ENCODE measurements around the gene MXRA8.

MXRA8 gene

DNA sequence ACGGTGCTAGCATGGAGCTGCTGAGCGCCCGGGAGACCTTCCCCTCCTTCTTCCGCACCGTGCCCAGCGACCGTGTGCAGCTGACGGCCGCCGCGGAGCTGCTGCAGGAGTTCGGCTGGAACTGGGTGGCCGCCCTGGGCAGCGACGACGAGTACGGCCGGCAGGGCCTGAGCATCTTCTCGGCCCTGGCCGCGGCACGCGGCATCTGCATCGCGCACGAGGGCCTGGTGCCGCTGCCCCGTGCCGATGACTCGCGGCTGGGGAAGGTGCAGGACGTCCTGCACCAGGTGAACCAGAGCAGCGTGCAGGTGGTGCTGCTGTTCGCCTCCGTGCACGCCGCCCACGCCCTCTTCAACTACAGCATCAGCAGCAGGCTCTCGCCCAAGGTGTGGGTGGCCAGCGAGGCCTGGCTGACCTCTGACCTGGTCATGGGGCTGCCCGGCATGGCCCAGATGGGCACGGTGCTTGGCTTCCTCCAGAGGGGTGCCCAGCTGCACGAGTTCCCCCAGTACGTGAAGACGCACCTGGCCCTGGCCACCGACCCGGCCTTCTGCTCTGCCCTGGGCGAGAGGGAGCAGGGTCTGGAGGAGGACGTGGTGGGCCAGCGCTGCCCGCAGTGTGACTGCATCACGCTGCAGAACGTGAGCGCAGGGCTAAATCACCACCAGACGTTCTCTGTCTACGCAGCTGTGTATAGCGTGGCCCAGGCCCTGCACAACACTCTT, 26.2 kb downstream of the MXRA8 start:
- Histone ChIP-seq H3K4me3 (no peak overlapping the region), H3K27ac (no peak overlapping the region)
- no peak for DNase-seq (ENCODE audit: low spot score)
- TF ChIP-seq, protein P1, sequence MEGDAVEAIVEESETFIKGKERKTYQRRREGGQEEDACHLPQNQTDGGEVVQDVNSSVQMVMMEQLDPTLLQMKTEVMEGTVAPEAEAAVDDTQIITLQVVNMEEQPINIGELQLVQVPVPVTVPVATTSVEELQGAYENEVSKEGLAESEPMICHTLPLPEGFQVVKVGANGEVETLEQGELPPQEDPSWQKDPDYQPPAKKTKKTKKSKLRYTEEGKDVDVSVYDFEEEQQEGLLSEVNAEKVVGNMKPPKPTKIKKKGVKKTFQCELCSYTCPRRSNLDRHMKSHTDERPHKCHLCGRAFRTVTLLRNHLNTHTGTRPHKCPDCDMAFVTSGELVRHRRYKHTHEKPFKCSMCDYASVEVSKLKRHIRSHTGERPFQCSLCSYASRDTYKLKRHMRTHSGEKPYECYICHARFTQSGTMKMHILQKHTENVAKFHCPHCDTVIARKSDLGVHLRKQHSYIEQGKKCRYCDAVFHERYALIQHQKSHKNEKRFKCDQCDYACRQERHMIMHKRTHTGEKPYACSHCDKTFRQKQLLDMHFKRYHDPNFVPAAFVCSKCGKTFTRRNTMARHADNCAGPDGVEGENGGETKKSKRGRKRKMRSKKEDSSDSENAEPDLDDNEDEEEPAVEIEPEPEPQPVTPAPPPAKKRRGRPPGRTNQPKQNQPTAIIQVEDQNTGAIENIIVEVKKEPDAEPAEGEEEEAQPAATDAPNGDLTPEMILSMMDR (IDR thresholded peaks at IDR 0.05), result no peak

DNA sequence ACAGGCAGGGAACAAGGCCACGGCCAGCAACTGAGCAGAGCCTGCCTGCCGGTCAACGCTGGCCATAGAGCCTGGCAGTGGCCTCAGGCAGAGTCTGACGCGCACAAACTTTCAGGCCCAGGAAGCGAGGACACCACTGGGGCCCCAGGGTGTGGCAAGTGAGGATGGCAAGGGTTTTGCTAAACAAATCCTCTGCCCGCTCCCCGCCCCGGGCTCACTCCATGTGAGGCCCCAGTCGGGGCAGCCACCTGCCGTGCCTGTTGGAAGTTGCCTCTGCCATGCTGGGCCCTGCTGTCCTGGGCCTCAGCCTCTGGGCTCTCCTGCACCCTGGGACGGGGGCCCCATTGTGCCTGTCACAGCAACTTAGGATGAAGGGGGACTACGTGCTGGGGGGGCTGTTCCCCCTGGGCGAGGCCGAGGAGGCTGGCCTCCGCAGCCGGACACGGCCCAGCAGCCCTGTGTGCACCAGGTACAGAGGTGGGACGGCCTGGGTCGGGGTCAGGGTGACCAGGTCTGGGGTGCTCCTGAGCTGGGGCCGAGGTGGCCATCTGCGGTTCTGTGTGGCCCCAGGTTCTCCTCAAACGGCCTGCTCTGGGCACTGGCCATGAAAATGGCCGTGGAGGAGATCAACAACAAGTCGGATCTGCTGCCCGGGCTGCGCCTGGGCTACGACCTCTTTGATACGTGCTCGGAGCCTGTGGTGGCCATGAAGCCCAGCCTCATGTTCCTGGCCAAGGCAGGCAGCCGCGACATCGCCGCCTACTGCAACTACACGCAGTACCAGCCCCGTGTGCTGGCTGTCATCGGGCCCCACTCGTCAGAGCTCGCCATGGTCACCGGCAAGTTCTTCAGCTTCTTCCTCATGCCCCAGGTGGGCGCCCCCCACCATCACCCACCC, 27.0 kb downstream of the MXRA8 start, which contains the start of gene TAS1R3:
TSS of gene TAS1R3 (plus strand) at position 213 of the 898 bp plus-strand sequence. CDS start at position 279, 66 bp downstream.
- H3K4me3 ChIP-seq, result no peak within 1 kb of the TSS
- no peak for DNase-seq (ENCODE audit: low spot score)
- TF ChIP-seq, protein P1 (IDR thresholded peaks at IDR 0.05), result no peak
- H3K27ac ChIP-seq, result no peak within 1 kb of the TSS

DNA sequence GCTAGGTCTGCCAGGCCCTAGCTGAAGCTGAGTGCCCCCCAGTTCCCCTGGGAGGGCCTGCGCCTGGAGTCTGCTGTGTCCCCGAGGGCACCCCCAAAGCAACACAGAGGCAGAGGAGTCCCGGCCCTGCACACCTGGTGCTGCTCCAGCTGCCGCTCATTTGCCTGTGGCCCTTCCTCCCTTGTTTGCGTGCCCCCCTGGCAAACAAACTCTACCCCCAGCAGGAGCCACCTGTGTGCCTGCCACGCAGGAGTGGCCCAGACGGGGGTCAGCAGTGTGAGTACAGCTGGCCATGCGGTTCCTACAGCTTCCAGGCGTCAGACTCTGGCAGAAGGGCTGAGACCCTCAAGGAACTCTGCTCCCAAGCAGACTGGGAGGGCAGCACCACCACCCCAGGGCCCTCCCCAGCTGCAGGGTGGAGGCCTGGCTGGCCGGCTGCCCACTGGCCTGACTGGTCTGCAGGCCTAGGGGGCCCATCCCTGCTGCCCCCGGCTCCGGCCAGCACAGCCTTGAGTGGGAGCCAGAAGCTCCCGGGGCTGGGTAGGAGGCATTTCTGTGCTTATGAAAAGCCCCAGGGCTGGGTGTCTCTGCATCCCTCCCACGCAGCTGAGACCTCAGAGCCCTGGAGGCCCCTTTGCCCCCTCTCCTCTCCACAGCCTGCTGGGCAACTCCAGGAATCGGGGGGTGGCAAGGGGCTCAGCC, 27.8 kb downstream of the MXRA8 start:
- TF ChIP-seq, protein P1 (IDR thresholded peaks at IDR 0.05), result no peak
- DNase-seq (ENCODE audit: low spot score), result no peak
- Histone ChIP-seq H3K4me3 (no peak overlapping the region), H3K27ac (no peak overlapping the region)

DNA sequence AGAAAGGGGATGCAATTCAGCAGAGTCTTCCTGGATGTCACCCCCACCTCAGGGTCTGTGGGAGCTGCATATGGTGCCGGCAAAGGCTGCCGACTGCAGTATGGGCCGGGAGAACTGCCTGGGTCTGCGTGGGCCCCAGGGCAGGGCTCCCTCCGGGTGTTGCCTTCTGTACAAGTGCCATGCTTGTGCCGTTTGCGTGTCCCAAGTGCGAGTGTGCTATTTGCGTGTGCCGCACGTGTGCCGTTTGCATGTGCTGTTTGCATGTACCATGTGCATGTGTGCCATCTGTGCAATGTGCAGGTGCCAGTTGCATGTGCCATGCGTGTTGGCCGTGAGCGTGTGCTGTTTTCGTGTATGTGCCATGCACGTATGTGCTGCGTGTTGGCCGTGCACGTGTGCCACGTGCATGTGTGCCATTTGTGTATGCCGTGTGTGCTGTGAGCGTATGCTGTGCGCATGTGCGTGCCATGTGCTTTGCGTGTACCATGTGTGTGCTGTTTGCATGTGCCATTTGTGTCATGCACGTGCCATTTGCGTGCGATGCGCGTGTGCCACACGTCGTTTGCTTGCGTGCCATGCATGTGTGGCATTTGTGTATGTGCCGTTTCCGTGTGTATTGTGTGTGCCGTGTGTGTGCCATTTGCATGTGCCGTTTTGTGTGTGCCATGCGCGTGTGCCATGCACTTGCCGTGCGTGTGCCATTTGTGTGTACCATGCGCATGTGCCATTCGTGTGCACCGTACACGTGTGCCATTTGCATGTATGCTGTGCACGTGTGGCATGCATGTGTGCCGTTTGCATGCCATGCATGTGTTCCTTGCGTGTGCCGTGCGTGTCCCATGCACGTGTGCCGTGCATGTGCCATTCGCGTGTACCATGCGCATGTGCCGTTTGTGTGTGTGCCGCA, 28.8 kb downstream of the MXRA8 start:
- H3K4me3 ChIP-seq, result no peak overlapping the region
- no peak overlapping the region for H3K27ac ChIP-seq
- no peak for DNase-seq (ENCODE audit: low spot score)
- TF ChIP-seq, protein P1 (IDR thresholded peaks at IDR 0.05), result no peak

DNA sequence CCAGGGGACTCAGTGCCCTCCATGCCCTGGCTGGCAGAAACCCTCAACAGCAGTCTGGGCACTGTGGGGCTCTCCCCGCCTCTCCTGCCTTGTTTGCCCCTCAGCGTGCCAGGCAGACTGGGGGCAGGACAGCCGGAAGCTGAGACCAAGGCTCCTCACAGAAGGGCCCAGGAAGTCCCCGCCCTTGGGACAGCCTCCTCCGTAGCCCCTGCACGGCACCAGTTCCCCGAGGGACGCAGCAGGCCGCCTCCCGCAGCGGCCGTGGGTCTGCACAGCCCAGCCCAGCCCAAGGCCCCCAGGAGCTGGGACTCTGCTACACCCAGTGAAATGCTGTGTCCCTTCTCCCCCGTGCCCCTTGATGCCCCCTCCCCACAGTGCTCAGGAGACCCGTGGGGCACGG, 30.1 kb downstream of the MXRA8 start:
- Histone ChIP-seq H3K4me3 (no peak overlapping the region), H3K27ac (no peak overlapping the region)
- TF ChIP-seq, protein P1 (IDR thresholded peaks at IDR 0.05), result no peak
- no peak for DNase-seq (ENCODE audit: low spot score)

DNA sequence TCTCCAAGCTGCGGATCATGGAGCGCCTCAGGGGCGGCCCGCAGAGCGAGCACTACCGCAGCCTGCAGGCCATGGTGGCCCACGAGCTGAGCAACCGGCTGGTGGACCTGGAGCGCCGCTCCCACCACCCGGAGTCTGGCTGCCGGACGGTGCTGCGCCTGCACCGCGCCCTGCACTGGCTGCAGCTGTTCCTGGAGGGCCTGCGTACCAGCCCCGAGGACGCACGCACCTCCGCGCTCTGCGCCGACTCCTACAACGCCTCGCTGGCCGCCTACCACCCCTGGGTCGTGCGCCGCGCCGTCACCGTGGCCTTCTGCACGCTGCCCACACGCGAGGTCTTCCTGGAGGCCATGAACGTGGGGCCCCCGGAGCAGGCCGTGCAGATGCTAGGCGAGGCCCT, 31.1 kb downstream of the MXRA8 start:
- no peak for DNase-seq (ENCODE audit: low spot score)
- Histone ChIP-seq H3K27ac (no peak overlapping the region), H3K4me3 (no peak overlapping the region)
- TF ChIP-seq, protein P1 (IDR thresholded peaks at IDR 0.05), result no peak
